DOHH2 (cell line): ENCODE results near the gene NRROS.
"Not testable (repeated sequence)": the region's sequence is repeated elsewhere in the genome, so short reads cannot be mapped to it uniquely, and the experiment has no call there.

ENCODE experiments used
- H3F3A ChIP-seq: fragments of 200-600 bp; sonication (generic), shearing (Covaris generic); 2 replicates; pipeline ENCODE4 v1.6.0; 2016; ENCODE audit warnings: antibody characterized with exemption, mild to moderate bottlenecking; ENCODE audit not compliant: control insufficient read depth, insufficient read depth
- H3K27ac ChIP-seq: fragments of 200-600 bp; sonication (generic); 2 replicates; pipeline ENCODE4 v1.5.1; 2014; ENCODE audit warnings: low read depth, mild to moderate bottlenecking, low read length, moderate library complexity
- H3K27me3 ChIP-seq: fragments of 200-600 bp; sonication (generic); 2 replicates; pipeline ENCODE4 v1.6.1; 2014; ENCODE audit warnings: mild to moderate bottlenecking, low read length, mixed read lengths; ENCODE audit not compliant: control insufficient read depth
- H3K36me3 ChIP-seq: fragments of 200-600 bp; sonication (generic); 2 replicates; pipeline ENCODE4 v1.6.1; 2014; ENCODE audit warnings: mild to moderate bottlenecking, low read length, moderate library complexity, mixed read lengths; ENCODE audit not compliant: control insufficient read depth
- H3K4me1 ChIP-seq: fragments of 200-600 bp; sonication (generic); 2 replicates; pipeline ENCODE4 v1.6.1; 2014; ENCODE audit warnings: mild to moderate bottlenecking, low read length, mixed read lengths; ENCODE audit not compliant: control insufficient read depth
- H3K4me2 ChIP-seq: fragments of 200-600 bp; sonication (generic); 2 replicates; pipeline ENCODE4 v1.6.0; 2014; ENCODE audit warnings: mild to moderate bottlenecking, low read length, moderate library complexity
- H3K4me3 ChIP-seq: fragments of 200-600 bp; sonication (generic); 2 replicates; pipeline ENCODE4 v1.5.1; 2014; ENCODE audit warnings: mild to moderate bottlenecking, low read length, mixed read lengths
- H3K79me2 ChIP-seq: fragments of 200-600 bp; sonication (generic); 2 replicates; pipeline ENCODE4 v1.6.1; 2014; ENCODE audit warnings: mild to moderate bottlenecking, low read length, mixed read lengths; ENCODE audit not compliant: control insufficient read depth
- H3K9me2 ChIP-seq: fragments of 200-600 bp; sonication (generic); replicated peaks from 2 replicates; pipeline ENCODE4 v1.6.1; 2014; ENCODE audit warnings: mild to moderate bottlenecking, low read length, mixed read lengths; ENCODE audit not compliant: control insufficient read depth
- H3K9me3 ChIP-seq: fragments of 200-600 bp; sonication (generic); 2 replicates; pipeline ENCODE4 v1.6.1; 2014; ENCODE audit warnings: antibody characterized with exemption, low read length, mixed read lengths; ENCODE audit not compliant: control insufficient read depth, insufficient read depth
- H4K20me1 ChIP-seq: fragments of 200-600 bp; sonication (generic); 2 replicates; pipeline ENCODE4 v1.6.0; 2014; ENCODE audit warnings: low read depth, mild to moderate bottlenecking, antibody characterized with exemption, low read length, moderate library complexity; ENCODE audit not compliant: control insufficient read depth, insufficient read depth
- EZH2phosphoT487 ChIP-seq: fragments of 200-600 bp; sonication (generic); IDR thresholded peaks from 2 replicates; pipeline ENCODE4 v1.6.1; 2017; ENCODE audit warnings: borderline replicate concordance, mild to moderate bottlenecking, antibody characterized with exemption, low read length, moderate library complexity, mixed read lengths
- TF ChIP-seq, protein P1 (sequence below): fragments of 200-600 bp; sonication (generic); IDR thresholded peaks from one replicate; pipeline ENCODE4 v1.5.1; 2014; ENCODE audit warnings: antibody characterized with exemption, mild to moderate bottlenecking, low read depth, low read length; ENCODE audit not compliant: poor library complexity, severe bottlenecking

The NRROS gene

DNA sequence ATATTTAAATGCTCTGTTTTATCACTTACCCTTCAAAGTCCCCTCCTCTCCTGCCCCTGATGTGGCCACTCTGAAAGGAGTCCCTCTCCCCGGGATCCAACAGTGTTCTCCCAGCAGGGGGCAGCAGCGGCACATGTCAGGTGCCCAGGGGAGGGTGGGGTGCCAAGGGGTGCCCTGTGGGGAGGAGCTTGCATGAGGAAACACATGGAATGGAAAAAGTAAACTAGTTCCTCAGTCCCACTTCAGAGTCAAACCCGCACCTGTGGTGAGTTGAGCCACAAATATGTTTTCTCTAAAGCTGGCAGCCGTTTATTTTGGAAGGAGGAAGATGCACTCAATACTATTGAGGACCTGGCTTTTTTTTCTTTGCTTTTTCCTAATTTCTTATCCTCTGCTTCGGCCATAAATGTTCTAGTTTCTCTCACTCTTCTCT is 30.1 kb upstream of the NRROS start:
- TF ChIP-seq, protein P1, sequence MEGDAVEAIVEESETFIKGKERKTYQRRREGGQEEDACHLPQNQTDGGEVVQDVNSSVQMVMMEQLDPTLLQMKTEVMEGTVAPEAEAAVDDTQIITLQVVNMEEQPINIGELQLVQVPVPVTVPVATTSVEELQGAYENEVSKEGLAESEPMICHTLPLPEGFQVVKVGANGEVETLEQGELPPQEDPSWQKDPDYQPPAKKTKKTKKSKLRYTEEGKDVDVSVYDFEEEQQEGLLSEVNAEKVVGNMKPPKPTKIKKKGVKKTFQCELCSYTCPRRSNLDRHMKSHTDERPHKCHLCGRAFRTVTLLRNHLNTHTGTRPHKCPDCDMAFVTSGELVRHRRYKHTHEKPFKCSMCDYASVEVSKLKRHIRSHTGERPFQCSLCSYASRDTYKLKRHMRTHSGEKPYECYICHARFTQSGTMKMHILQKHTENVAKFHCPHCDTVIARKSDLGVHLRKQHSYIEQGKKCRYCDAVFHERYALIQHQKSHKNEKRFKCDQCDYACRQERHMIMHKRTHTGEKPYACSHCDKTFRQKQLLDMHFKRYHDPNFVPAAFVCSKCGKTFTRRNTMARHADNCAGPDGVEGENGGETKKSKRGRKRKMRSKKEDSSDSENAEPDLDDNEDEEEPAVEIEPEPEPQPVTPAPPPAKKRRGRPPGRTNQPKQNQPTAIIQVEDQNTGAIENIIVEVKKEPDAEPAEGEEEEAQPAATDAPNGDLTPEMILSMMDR, result peak; percentile 98
- TF ChIP-seq EZH2phosphoT487, result no peak
- Histone ChIP-seq H3K9me3 (no peaks in the 10 kb centered on the region), H3K9me2 (no peaks in the 10 kb centered on the region), H3K4me2 (peak overlapping the region; percentile 61), H3K27ac (no peak overlapping the region), H3K4me3 (peak overlapping the region; percentile 49), H3K4me1 (peaks cover 25% of the 10 kb centered on the region), H3F3A (no peaks in the 10 kb centered on the region), H3K36me3 (no peaks in the 10 kb centered on the region), H3K27me3 (no peaks in the 10 kb centered on the region), H4K20me1 (no peaks in the 10 kb centered on the region), H3K79me2 (no peaks in the 10 kb centered on the region)

DNA sequence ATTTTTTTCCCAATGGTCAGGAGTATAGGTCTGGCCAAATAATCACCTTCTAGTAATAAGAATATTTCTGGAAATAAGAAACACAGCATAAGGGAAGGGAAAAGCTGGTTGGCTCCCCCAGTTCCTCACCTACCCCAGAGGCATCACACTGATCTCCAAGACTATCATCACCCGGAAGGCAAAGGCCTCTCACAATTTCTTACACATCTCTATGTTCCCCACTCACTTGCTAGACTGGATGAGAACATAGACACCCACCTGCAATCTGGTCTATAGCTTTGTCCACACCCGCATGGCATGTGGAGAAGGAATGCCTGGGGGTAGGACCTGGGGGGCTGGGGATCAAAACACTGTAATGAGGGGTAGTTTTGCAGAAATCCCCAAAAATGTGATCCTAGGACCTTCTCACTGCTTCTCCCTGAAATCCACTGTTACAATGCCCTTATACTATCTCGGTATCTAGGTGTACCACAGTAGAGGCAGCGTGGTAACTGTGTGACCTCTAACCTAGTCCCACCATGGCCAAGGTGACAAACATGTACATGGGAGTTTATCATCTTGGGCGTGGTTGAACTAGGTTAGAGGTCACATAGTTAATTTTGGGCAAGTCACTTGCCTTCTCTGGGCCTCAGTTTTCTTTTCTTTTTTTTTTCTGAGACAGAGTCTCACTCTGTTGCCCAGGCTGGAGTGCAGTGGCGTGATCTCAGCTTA is 29.5 kb upstream of the NRROS start:
- Histone ChIP-seq H4K20me1 (no peaks in the 10 kb centered on the region), H3K4me3 (peak overlapping the region; percentile 49), H3K9me2 (no peaks in the 10 kb centered on the region), H3K36me3 (no peaks in the 10 kb centered on the region), H3K27me3 (no peaks in the 10 kb centered on the region), H3K4me2 (peak overlapping the region; percentile 61), H3K27ac (no peak overlapping the region), H3F3A (no peaks in the 10 kb centered on the region), H3K9me3 (no peaks in the 10 kb centered on the region), H3K4me1 (peaks cover 19% of the 10 kb centered on the region), H3K79me2 (no peaks in the 10 kb centered on the region)
- TF ChIP-seq EZH2phosphoT487, result no peak
- TF ChIP-seq, protein P1, result no peak

DNA sequence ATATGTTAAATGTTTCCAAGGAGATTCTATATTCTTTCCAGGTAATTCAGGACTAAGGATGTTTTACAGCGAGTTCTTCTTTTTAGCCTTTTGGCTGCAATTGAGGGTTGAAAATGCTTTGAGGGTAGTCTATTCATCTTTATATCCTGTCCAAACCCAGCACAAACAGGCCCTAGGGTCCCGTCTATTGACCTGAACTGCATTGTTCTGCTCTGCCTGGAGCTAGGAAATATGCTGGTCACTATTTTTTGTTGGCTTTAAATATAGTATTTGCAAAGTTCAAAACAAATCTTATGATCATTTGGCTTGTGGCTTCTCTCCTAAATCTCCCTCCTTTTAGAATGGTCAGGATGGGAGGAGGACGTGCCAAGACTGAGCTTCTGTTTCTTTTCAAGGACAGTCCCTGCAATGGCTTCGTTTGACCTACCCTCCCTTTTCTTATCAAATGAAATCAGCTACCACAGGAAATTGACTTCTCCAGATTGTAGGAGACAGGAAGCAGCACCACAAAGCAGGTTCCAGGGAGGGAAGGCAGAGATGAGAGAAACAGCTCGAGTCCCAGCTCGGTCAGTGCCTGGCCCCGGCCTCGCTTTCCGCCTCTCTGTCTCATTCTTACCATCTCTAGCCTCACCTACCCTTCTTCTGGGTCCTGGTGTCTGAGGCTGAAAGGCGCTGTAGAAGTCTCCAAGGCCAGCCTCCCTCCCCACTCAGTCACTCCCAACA is 27.6 kb upstream of the NRROS start:
- Histone ChIP-seq H3K9me3 (no peaks in the 10 kb centered on the region), H3K4me3 (no peak overlapping the region), H3K27ac (no peak overlapping the region)

DNA sequence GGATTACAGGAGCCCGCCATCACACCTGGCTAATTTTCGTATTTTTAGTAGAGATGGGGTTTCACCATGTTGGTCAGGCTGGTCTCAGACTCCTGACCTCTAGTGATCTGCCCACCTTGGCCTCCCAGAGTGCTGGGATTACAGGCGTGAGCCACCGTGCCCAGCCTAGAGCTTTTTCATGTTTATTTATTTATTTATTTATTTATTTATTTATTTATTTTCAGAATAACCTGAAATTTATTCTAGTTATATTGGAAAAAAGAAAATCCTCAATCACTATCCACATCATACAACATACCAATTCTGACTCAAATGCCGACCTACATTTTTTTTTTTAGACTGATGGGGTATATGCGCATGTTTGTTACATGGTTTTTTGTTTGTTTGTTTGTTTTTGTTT is 24.3 kb upstream of the NRROS start:
- not testable (repeated sequence) for H3K27ac ChIP-seq, H3K9me3 ChIP-seq, H3K36me3 ChIP-seq

More for the DNA sequence above, 27.6 kb upstream of the NRROS start:
- Histone ChIP-seq H3F3A (no peaks in the 10 kb centered on the region), H3K9me2 (no peaks in the 10 kb centered on the region), H3K79me2 (no peaks in the 10 kb centered on the region), H4K20me1 (no peaks in the 10 kb centered on the region), H3K4me1 (peaks cover 20% of the 10 kb centered on the region), H3K36me3 (no peaks in the 10 kb centered on the region), H3K4me2 (no peak overlapping the region), H3K27me3 (no peaks in the 10 kb centered on the region)
- TF ChIP-seq, protein P1, result no peak
- TF ChIP-seq EZH2phosphoT487, result no peak

More for the DNA sequence above, 24.3 kb upstream of the NRROS start:
- H3K4me1 ChIP-seq, result peaks cover 14% of the 10 kb centered on the region
- not testable (repeated sequence) for H4K20me1 ChIP-seq, H3K27me3 ChIP-seq, H3K9me2 ChIP-seq, H3K4me3 ChIP-seq, H3K4me2 ChIP-seq, H3F3A ChIP-seq, H3K79me2 ChIP-seq
